Psoas muscle (tissue), 8 donors: Measurements from ENCODE around the gene GCH1. TPM values are rescaled to one million over a fixed set of nuclear protein-coding genes. Genes with fewer than 3 reads are reported as not detected.

Source experiments
- ATAC-seq, 4 donors: fragments of 200-7000 bp; cut with Tn5 transposase; one replicate each; pipeline ENCODE4 v1.9.1; 2020; ENCODE audit warnings: moderate library complexity in 3 of 4, mild to moderate bottlenecking in 2 of 4
- DNase-seq, 2 donors: peaks; one replicate each; pipeline ENCODE4 v3.0.0-alpha.2; 2020
- H3K27ac ChIP-seq: fragments of 200-600 bp; one replicate; pipeline ENCODE4 v1.8.0; 2022
- H3K27me3 ChIP-seq, 3 donors: fragments of 200-600 bp in 1 of 3; one replicate each; pipeline versions ENCODE4 v1.6.1 to v1.8.0; 2013 to 2022; ENCODE audit warnings: low read length in 2 of 3, mild to moderate bottlenecking in 2 of 3, moderate library complexity in 1 of 3; ENCODE audit not compliant: insufficient read depth in 3 of 3
- H3K36me3 ChIP-seq, 2 donors: fragments of 200-600 bp in 1 of 2; one replicate each; pipeline versions ENCODE4 v1.6.1 to v1.8.0; 2013 to 2022; ENCODE audit warnings: low read depth in 1 of 2, mild to moderate bottlenecking in 1 of 2, moderate library complexity in 1 of 2; ENCODE audit not compliant: insufficient read depth in 1 of 2
- H3K4me1 ChIP-seq: fragments of 200-600 bp; one replicate; pipeline ENCODE4 v1.8.0; 2022
- H3K4me3 ChIP-seq: fragments of 200-600 bp; one replicate; pipeline ENCODE4 v1.8.0; 2022; ENCODE audit warnings: mild to moderate bottlenecking
- H3K9me3 ChIP-seq: fragments of 200-600 bp; one replicate; pipeline ENCODE4 v1.8.0; 2022
- CTCF ChIP-seq: fragments of 200-600 bp; IDR thresholded peaks from one replicate; pipeline ENCODE4 v1.8.0; 2022; ENCODE audit warnings: antibody characterized with exemption
- WGBS, 3 donors: extraction: QIAGEN DNeasy Blood & Tissue Kit; methylation state at CpG; one replicate each; pipeline versions ENCODE4 v1.1.6 to v1.1.7; 2013; 5-methylcytosine and 5-hydroxymethylcytosine counted together
- intact Hi-C, 2 donors: fragments of 100-400 bp; cut with DNase I; formaldehyde crosslinking; loops; one replicate each; pipeline versions ENCODE4 v1.11.0 to v1.14.2; 2022
- polyA plus RNA-seq, 3 donors: library from polyadenylated mRNA; stranded (reverse); fragments of 200-250 nt; gene quantifications; one replicate each; pipeline ENCODE4 v1.2.3, GENCODE V29; 2013
- total RNA-seq, 4 donors: library from RNA; stranded (reverse); fragmentation: NEBNext Ultra II Directional in 2 of 4; extraction: Animal tissue kit (Norgen Biotek cat#: 25700) in 2 of 4; gene quantifications; one replicate each; pipeline versions ENCODE4 v1.2.1 to v1.2.4, GENCODE V29; 2021 to 2023
- donor health status: healthy with polysubstance abuse.
- donor health status: DM: no; HTN: no; CAD: no; lungs with moderate emphysema.
- donor health status: Bipolar disorder and iron deficiency.
- donor health status: healthy.
- donor health status: DM: yes; HTN: yes; CAD: no.
- donor health status: DM: no; HTN: no; CAD: no.
- donor health status: DM: no; HTN: no; CAD: no.
- donor health status: DM: yes; HTN: yes; CAD: no.

GCH1 gene
- total and polyA plus RNA-seq, 7 donors: 0.65 to 1.4 (median 1.1) TPM

DNA sequence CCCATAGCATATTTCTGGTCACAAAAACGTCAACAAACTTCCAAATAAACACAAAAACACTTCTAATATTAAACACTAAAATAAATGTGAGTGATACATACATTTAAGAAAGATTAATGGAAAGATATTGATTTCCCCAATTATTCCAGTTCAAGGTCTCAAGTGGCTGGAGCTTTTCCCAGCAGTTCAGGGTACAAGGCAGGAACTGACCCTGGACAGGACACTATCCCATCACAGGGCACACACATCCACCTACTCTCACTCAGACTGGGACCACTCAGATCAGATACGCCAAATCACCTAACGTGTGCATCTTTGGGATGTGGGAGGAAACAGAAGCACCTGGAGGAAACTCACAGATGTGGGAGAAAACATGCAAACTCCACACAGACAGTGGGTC, 50.4 kb downstream of the GCH1 start:
- WGBS, 3 donors: 72 to 75% (median 75%) methylated on average over 3 of the region's 3 CpGs
- H3K36me3 ChIP-seq: no peaks in the 10 kb centered on the region
- intact Hi-C loops: no loop called here
- no peaks in the 10 kb centered on the region for H3K9me3 ChIP-seq
- H3K4me3 ChIP-seq: no peak overlapping the region
- H3K27ac ChIP-seq: no peak overlapping the region
- no peak for TF ChIP-seq CTCF
- H3K4me1 ChIP-seq: no peaks in the 10 kb centered on the region
- no peak for ATAC-seq
- H3K27me3 ChIP-seq: no peaks in the 10 kb centered on the region
- no peak for DNase-seq

DNA sequence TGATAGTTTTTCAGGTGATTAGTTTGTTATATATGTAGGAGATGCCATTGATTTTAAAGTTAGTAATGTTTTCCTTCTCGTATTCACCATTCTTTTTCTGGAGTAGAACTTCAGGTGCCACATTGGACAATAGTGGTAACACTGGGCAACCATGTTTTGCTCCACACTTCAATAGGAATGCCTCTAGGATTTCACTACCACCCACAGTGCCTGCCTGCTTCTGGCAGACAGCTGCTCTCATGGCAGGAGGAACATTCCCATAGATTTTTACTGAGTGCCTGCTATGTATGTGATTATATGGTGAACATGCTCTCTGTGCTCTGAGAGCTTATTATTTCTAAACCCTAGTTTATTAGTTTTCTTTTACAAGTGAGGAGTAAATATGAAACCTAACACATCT, 53.7 kb downstream of the GCH1 start:
- 53 to 68% (median 60%) methylated on average over 1 of the region's 1 CpG for WGBS, 3 donors
- no peak for TF ChIP-seq CTCF
- DNase-seq: no peak
- Histone ChIP-seq H3K27me3 (no peaks in the 10 kb centered on the region), H3K9me3 (no peaks in the 10 kb centered on the region), H3K36me3 (no peaks in the 10 kb centered on the region), H3K27ac (no peak overlapping the region), H3K4me1 (no peaks in the 10 kb centered on the region), H3K4me3 (no peak overlapping the region)
- ATAC-seq: no peak
- intact Hi-C loops: no loop called here

GRCh38 chr14:54845641-54846040, 57.0 kb downstream of the GCH1 start:
- no peaks in the 10 kb centered on the region for H3K36me3 ChIP-seq
- 89 to 93% (median 90%) methylated on average over 7 of the region's 7 CpGs for WGBS, 3 donors
- DNase-seq (no peak), ATAC-seq (no peak)
- no peaks in the 10 kb centered on the region for H3K9me3 ChIP-seq
- H3K27me3 ChIP-seq: no peaks in the 10 kb centered on the region
- no peak overlapping the region for H3K27ac ChIP-seq
- no peak for TF ChIP-seq CTCF
- no peak overlapping the region for H3K4me3 ChIP-seq
- no peaks in the 10 kb centered on the region for H3K4me1 ChIP-seq
- intact Hi-C loops: no loop called here

DNA sequence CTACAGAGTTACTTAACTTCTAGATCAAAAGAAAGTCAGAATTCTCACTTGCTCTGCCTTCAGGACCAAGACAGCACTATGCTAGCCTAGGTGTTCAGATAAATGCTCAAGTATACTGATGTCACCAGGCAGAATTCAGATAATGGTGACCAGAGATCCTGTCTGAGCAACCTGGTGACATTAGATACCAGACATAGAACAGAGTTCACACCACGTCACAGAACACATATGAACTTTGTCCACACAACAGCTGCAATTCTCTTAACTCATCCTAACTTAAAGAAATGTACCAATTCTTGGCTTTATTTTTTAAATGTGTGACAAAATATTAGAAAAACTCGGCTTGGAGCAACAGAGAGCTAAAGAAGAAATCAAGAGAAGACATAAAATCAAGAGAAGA, 58.1 kb downstream of the GCH1 start:
- H3K9me3 ChIP-seq: no peaks in the 10 kb centered on the region
- DNase-seq: no peak
- TF ChIP-seq CTCF: no peak
- WGBS, 3 donors: 80 to 84% (median 84%) methylated on average over 2 of the region's 2 CpGs
- no peaks in the 10 kb centered on the region for H3K36me3 ChIP-seq
- ATAC-seq: no peak
- no peaks in the 10 kb centered on the region for H3K4me1 ChIP-seq
- H3K4me3 ChIP-seq: no peak overlapping the region
- intact Hi-C loops: no loop called here
- no peak overlapping the region for H3K27ac ChIP-seq
- no peaks in the 10 kb centered on the region for H3K27me3 ChIP-seq

DNA sequence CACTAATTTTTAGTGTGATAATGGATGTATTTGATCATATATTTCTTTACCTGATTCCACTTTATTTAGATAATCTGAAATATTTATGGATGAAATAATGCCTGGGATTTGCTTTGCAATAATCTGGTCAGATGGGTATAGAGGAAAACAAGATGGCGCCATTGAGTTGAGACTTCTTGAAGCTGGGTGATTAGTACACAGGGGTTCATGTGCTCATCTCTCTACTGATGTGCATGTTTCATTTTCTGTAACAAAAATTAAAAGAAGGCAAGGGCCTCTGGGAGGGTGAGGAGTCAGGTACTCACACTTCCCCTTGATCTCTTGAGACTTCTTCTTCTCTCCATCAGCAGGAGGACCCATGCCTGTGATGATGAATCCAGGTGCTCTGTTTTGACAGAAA, 61.8 kb downstream of the GCH1 start:
- ATAC-seq (no peak), DNase-seq (no peak)
- no peaks in the 10 kb centered on the region for H3K4me1 ChIP-seq
- WGBS, 3 donors: 100% methylated on average over 1 of the region's 1 CpG
- no peaks in the 10 kb centered on the region for H3K36me3 ChIP-seq
- no peaks in the 10 kb centered on the region for H3K9me3 ChIP-seq
- TF ChIP-seq CTCF: no peak
- H3K4me3 ChIP-seq: no peak overlapping the region
- no peak overlapping the region for H3K27ac ChIP-seq
- H3K27me3 ChIP-seq: no peaks in the 10 kb centered on the region
- intact Hi-C loops: no loop called here
